Endothelial cell of umbilical vein (primary cell): ENCODE measurements around the gene CRNN. TPM values are rescaled to one million over a fixed set of nuclear protein-coding genes. Genes with fewer than 3 reads are reported as not detected.

Experiments
- BruUV-seq: library from RNA; stranded (reverse); fragments of 400-500 nt; replicated peaks from 2 replicates; lab custom pipeline; 2021; lab: Mats Ljungman, UMichigan
- CTCF ChIA-PET: fragments of 300-600, 350-600 bp; sonication (Branson Sonifier 250); formaldehyde crosslinking; loops from one replicate; lab custom pipeline; 2021; ENCODE audit warnings: antibody characterized with exemption, inconsistent platforms; lab: Charles Lee
- POLR2A ChIA-PET: fragments of 300-600, 350-600 bp; sonication (Branson Sonifier 250); formaldehyde crosslinking; loops from one replicate; lab custom pipeline; 2021; ENCODE audit warnings: antibody characterized with exemption, inconsistent platforms; lab: Charles Lee
- DNase-seq: peaks from one replicate; pipeline ENCODE4 v3.0.0-alpha.2; 2011; ENCODE audit warnings: low read depth, low spot score
- FAIRE-seq: peaks from 2 replicates; lab custom pipeline; 2011; peaks lifted over from hg19 to GRCh38; lab: Jason Lieb, UNC
- H2AFZ ChIP-seq: 2 replicates; pipeline ENCODE4 v1.6.0; 2012; ENCODE audit warnings: low read depth, low read length, control low read depth, inconsistent platforms
- H3K27ac ChIP-seq: 2 replicates; pipeline ENCODE4 v1.5.1; 2011; ENCODE audit warnings: low read depth, mild to moderate bottlenecking, control low read depth, low read length, moderate library complexity; ENCODE audit not compliant: insufficient read depth
- H3K27me3 ChIP-seq, 2 experiments: 2 replicates each; pipeline versions ENCODE4 v1.6.0 to v1.6.1; 2011; ENCODE audit warnings: low read length in 2 of 2, mixed read lengths in 1 of 2; ENCODE audit not compliant: control insufficient read depth in 2 of 2, insufficient read depth in 2 of 2
- H3K36me3 ChIP-seq, 2 experiments: 2 replicates in 1 of 2; 3 replicates in 1 of 2; pipeline ENCODE4 v1.5.1; 2011; ENCODE audit warnings: low read length in 2 of 2, mild to moderate bottlenecking in 1 of 2, moderate library complexity in 1 of 2; ENCODE audit not compliant: control insufficient read depth in 2 of 2, insufficient read depth in 2 of 2; ENCODE audit errors: extremely low read depth in 1 of 2
- H3K4me1 ChIP-seq: 3 replicates; pipeline ENCODE4 v1.5.1; 2011; ENCODE audit warnings: mild to moderate bottlenecking, low read length; ENCODE audit not compliant: control insufficient read depth, insufficient read depth; ENCODE audit errors: extremely low read depth
- H3K4me2 ChIP-seq: 2 replicates; pipeline ENCODE4 v1.6.1; 2011; ENCODE audit warnings: low read length, control low read depth, mixed read lengths; ENCODE audit not compliant: insufficient read depth
- H3K4me3 ChIP-seq, 3 experiments: fragments of 200-600 bp in 1 of 3; sonication (generic), shearing (Covaris generic) in 1 of 3; replicated peaks in 1 of 3; 2 replicates each; pipeline ENCODE4 v1.5.1; 2011 to 2016; ENCODE audit warnings: control low read depth in 3 of 3, low read length in 3 of 3, mild to moderate bottlenecking in 2 of 3, inconsistent platforms in 1 of 3, low read depth in 1 of 3, moderate library complexity in 1 of 3; ENCODE audit not compliant: insufficient read depth in 1 of 3
- H3K79me2 ChIP-seq: 2 replicates; pipeline ENCODE4 v1.6.0; 2012; ENCODE audit warnings: low read length, inconsistent platforms; ENCODE audit not compliant: control insufficient read depth, insufficient read depth
- H3K9ac ChIP-seq: replicated peaks from 2 replicates; pipeline ENCODE3; 2011; ENCODE audit warnings: low read length, control low read depth; ENCODE audit not compliant: insufficient read depth; ENCODE audit errors: extremely low read depth
- H3K9me1 ChIP-seq: replicated peaks from 3 replicates; pipeline ENCODE4 v1.6.0; 2011; ENCODE audit warnings: mild to moderate bottlenecking, low read length; ENCODE audit not compliant: control insufficient read depth, insufficient read depth; ENCODE audit errors: extremely low read depth
- H3K9me3 ChIP-seq: replicated peaks from 2 replicates; pipeline ENCODE4 v1.5.1; 2012; ENCODE audit warnings: low read length, inconsistent platforms; ENCODE audit not compliant: control insufficient read depth, insufficient read depth
- H4K20me1 ChIP-seq: replicated peaks from 2 replicates; pipeline ENCODE3; 2011; ENCODE audit warnings: mild to moderate bottlenecking, low read length; ENCODE audit not compliant: control insufficient read depth, insufficient read depth; ENCODE audit errors: extremely low read depth
- CTCF ChIP-seq, 2 donors: IDR thresholded peaks; 1 replicate in 1 of 2; 2 replicates in 1 of 2; pipeline ENCODE4 v1.5.1; 2011; ENCODE audit warnings: low read length in 2 of 2, mild to moderate bottlenecking in 2 of 2, moderate library complexity in 2 of 2, control low read depth in 1 of 2, inconsistent platforms in 1 of 2, low read depth in 1 of 2; ENCODE audit not compliant: insufficient read depth in 1 of 2; ENCODE audit errors: extremely low read depth in 1 of 2
- EZH2 ChIP-seq: IDR thresholded peaks from 2 replicates; pipeline ENCODE4 v1.6.1; 2012; ENCODE audit warnings: borderline replicate concordance, low read depth, mild to moderate bottlenecking, moderate library complexity, low read length, inconsistent platforms; ENCODE audit not compliant: severe bottlenecking
- FOS ChIP-seq: IDR thresholded peaks from 2 replicates; pipeline ENCODE4 v1.6.1; 2011; ENCODE audit warnings: mild to moderate bottlenecking, low read length, moderate library complexity, borderline replicate concordance; ENCODE audit not compliant: insufficient read depth
- GATA2 ChIP-seq: IDR thresholded peaks from 2 replicates; pipeline ENCODE4 v1.7.0; 2011; ENCODE audit warnings: low read depth, mild to moderate bottlenecking, moderate library complexity, mixed read lengths, low read length; ENCODE audit not compliant: insufficient read length, insufficient read depth
- JUN ChIP-seq: IDR thresholded peaks from 2 replicates; pipeline ENCODE4 v1.6.1; 2011; ENCODE audit warnings: borderline replicate concordance, low read depth; ENCODE audit not compliant: insufficient read length, insufficient read depth
- MAX ChIP-seq: IDR thresholded peaks from 2 replicates; pipeline ENCODE4 v1.6.1; 2011; ENCODE audit not compliant: insufficient read depth, insufficient read length
- MYC ChIP-seq: IDR thresholded peaks from one replicate; pipeline ENCODE4 v1.6.1; 2011; ENCODE audit warnings: mild to moderate bottlenecking, low read depth, low read length
- POLR2A ChIP-seq: IDR thresholded peaks from 2 replicates; pipeline ENCODE4 v1.6.1; 2012; ENCODE audit warnings: low read depth, mild to moderate bottlenecking, control low read depth, low read length
- POLR2AphosphoS5 ChIP-seq: IDR thresholded peaks from 2 replicates; pipeline ENCODE4 v1.6.1; 2012; ENCODE audit warnings: low read depth, mild to moderate bottlenecking, control low read depth, low read length, moderate library complexity; ENCODE audit not compliant: insufficient read depth
- dilution Hi-C: fragments of 300-500 bp; cut with MboI; formaldehyde crosslinking; loops from one replicate; pipeline ENCODE4 v1.15.0; 2019; ENCODE audit warnings: low sequenced_read_pairs; ENCODE audit not compliant: extremely low pct_ligation_motif_present
- intact Hi-C: fragments of 100-400 bp; cut with micrococcal nuclease; formaldehyde crosslinking; loops from one replicate; pipeline ENCODE4 v1.10.0; 2022
- polyA plus RNA-seq, 4 experiments: library from polyadenylated mRNA; depleted of rRNA in 3 of 4; stranded (reverse) in 3 of 4; unstranded in 1 of 4; fragments of >200 nt; gene quantifications; 2 replicates each; pipeline versions ENCODE4 v1.2.1 to v1.2.3, GENCODE V29; 2011 to 2012; ENCODE audit warnings: missing spikeins in 1 of 4
- total RNA-seq: library from RNA; stranded (reverse); gene quantifications from 2 replicates; pipeline ENCODE4 v1.2.3, GENCODE V29; 2021

The CRNN gene
- total and polyA plus RNA-seq, 2 donors (not counting 3 experiments of a cell fraction or from before 2014, with no cell fraction given): not detected

- CTCF ChIA-PET: interaction anchor here (1.7 kb wide), 1 partner anchor 27 kb away, joined by 5 read pairs; no protein-coding TSS in a partner anchor
- Histone ChIP-seq H4K20me1 (no peaks in the 10 kb centered on the region), H3K27ac (no peak overlapping the region), H3K4me1 (no peaks in the 10 kb centered on the region), H3K9me1 (no peaks in the 10 kb centered on the region), H2AFZ (no peak overlapping the region), H3K27me3 (no peaks in the 10 kb centered on the region), H3K79me2 (no peaks in the 10 kb centered on the region), H3K9ac (no peak overlapping the region), H3K9me3 (no peaks in the 10 kb centered on the region), H3K36me3 (no peaks in the 10 kb centered on the region), H3K4me2 (no peak overlapping the region), H3K4me3 (no peak overlapping the region)
- BruUV-seq: no TSS peak
- intact Hi-C loops: no loop called here
- FAIRE-seq (no peak), DNase-seq (no peak)
- no peak for TF ChIP-seq MYC
- no peak for TF ChIP-seq POLR2AphosphoS5
- TF ChIP-seq EZH2: no peak
- TF ChIP-seq FOS: no peak
- no peak for TF ChIP-seq POLR2A
- no peak for TF ChIP-seq MAX
- no peak for TF ChIP-seq JUN
- no peak for TF ChIP-seq CTCF (IDR thresholded peaks at IDR 0.05; ENCODE audit: extremely low read depth in 1 of 2, insufficient read depth in 1 of 2, low read depth in 1 of 2, low read length in 2 of 2)
- no peak for TF ChIP-seq GATA2
- dilution Hi-C loops: no loop called here
- POLR2A ChIA-PET: no interaction called here
These were observed 39.6 kb downstream of the CRNN start for GRCh38 chr1:152374451-152374850.
